ENCODE measurements around the gene KIAA2012. TPM values are rescaled to one million over a fixed set of nuclear protein-coding genes. Genes with fewer than 3 reads are reported as not detected.
A peak's percentile ranks its signal among the peaks of the same experiment; 100 is the strongest.

The KIAA2012 gene
- total RNA-seq, 2 donors from 2014 or later: 0.11 TPM; not detected in 1

GRCh38 chr2:202164411-202164810 lies 91.4 kb downstream of the KIAA2012 start:
- ATAC-seq (no peak), DNase-seq (no peak)
- intact Hi-C loops (cut with DNase I, micrococcal nuclease): no loop called here

- intact Hi-C loops (cut with DNase I, micrococcal nuclease): no loop called here
- peak; percentile 53 for ATAC-seq
Measured at GRCh38 chr2:202165208-202165607, 92.2 kb downstream of the KIAA2012 start.

GRCh38 chr2:202165945-202166344 lies 92.9 kb downstream of the KIAA2012 start:
- DNase-seq: no peak
- ATAC-seq: no peak

More at GRCh38 chr2:202165208-202165607, 92.2 kb downstream of the KIAA2012 start:
- DNase-seq: no peak

GRCh38 chr2:202169131-202169530 lies 96.1 kb downstream of the KIAA2012 start:
- intact Hi-C loops (cut with DNase I, micrococcal nuclease): no loop called here
- ATAC-seq: no peak

More at GRCh38 chr2:202165945-202166344, 92.9 kb downstream of the KIAA2012 start:
- intact Hi-C loops (cut with DNase I, micrococcal nuclease): no loop called here

GRCh38 chr2:202169832-202170424 lies 96.9 kb downstream of the KIAA2012 start:
- no peak for ATAC-seq
- intact Hi-C loops (cut with DNase I, micrococcal nuclease): loop anchor here in 1 of 2 donors (10.0 kb wide), 1 partner anchor 315 kb away; no protein-coding TSS in a partner anchor
- no peak for DNase-seq

More at GRCh38 chr2:202169131-202169530, 96.1 kb downstream of the KIAA2012 start:
- DNase-seq: no peak

GRCh38 chr2:202171241-202171825 lies 98.3 kb downstream of the KIAA2012 start:
- ATAC-seq (no peak), DNase-seq (peak in 1 of 2 donors; percentile 12)
- intact Hi-C loops (cut with DNase I, micrococcal nuclease): loop anchor here in 1 of 2 donors (10.0 kb wide), 1 partner anchor 317 kb away; no protein-coding TSS in a partner anchor

- intact Hi-C loops (cut with DNase I, micrococcal nuclease): loop anchor here in 1 of 2 donors (10.0 kb wide), 1 partner anchor 318 kb away; no protein-coding TSS in a partner anchor
- DNase-seq: no peak
- no peak for ATAC-seq
Measured at GRCh38 chr2:202172439-202173211, 99.6 kb downstream of the KIAA2012 start.

- peak; percentile 77 for ATAC-seq
- intact Hi-C loops (cut with DNase I, micrococcal nuclease): loop anchor here (5.0 to 10.0 kb wide), 4 partner anchors 146 to 386 kb away; partner anchors contain the start of gene FZD7 (in 1 of the 2)
Measured at GRCh38 chr2:202178346-202178958, 105.4 kb downstream of the KIAA2012 start.

GRCh38 chr2:202184557-202184956 lies 111.5 kb downstream of the KIAA2012 start:
- intact Hi-C loops (cut with DNase I, micrococcal nuclease): no loop called here
- ATAC-seq (no peak), DNase-seq (no peak)

More at GRCh38 chr2:202178346-202178958, 105.4 kb downstream of the KIAA2012 start:
- DNase-seq: peak in 1 of 2 donors; percentile 45

- DNase-seq (no peak), ATAC-seq (no peak)
- intact Hi-C loops (cut with DNase I, micrococcal nuclease): no loop called here
Measured at GRCh38 chr2:202185156-202185555, 112.1 kb downstream of the KIAA2012 start.

- no peak for DNase-seq
- no peak for ATAC-seq
- intact Hi-C loops (cut with DNase I, micrococcal nuclease): no loop called here
Measured at GRCh38 chr2:202186641-202187202, 113.7 kb downstream of the KIAA2012 start.

- intact Hi-C loops (cut with DNase I, micrococcal nuclease): no loop called here
- peak; percentile 88 for ATAC-seq
- no peak for DNase-seq
Measured at GRCh38 chr2:202187570-202187969, 114.5 kb downstream of the KIAA2012 start.

- DNase-seq (no peak), ATAC-seq (no peak)
- intact Hi-C loops (cut with DNase I, micrococcal nuclease): no loop called here
Measured at GRCh38 chr2:202193305-202193704, 120.2 kb downstream of the KIAA2012 start.

- no peak for DNase-seq
- intact Hi-C loops (cut with DNase I, micrococcal nuclease): no loop called here
- ATAC-seq: no peak
Measured at GRCh38 chr2:202193881-202194353, 120.9 kb downstream of the KIAA2012 start.

GRCh38 chr2:202194418-202194817 lies 121.4 kb downstream of the KIAA2012 start:
- ATAC-seq (no peak), DNase-seq (no peak)
- intact Hi-C loops (cut with DNase I, micrococcal nuclease): no loop called here

- DNase-seq: no peak
- intact Hi-C loops (cut with DNase I, micrococcal nuclease): no loop called here
- no peak for ATAC-seq
Measured at GRCh38 chr2:202196727-202197126, 123.7 kb downstream of the KIAA2012 start.

- no peak for DNase-seq
- ATAC-seq: no peak
- intact Hi-C loops (cut with DNase I, micrococcal nuclease): no loop called here
Measured at GRCh38 chr2:202201220-202202160, 128.4 kb downstream of the KIAA2012 start.

GRCh38 chr2:202203348-202203747 lies 130.3 kb downstream of the KIAA2012 start:
- intact Hi-C loops (cut with DNase I, micrococcal nuclease): no loop called here

More at GRCh38 chr2:202203348-202203747, 130.3 kb downstream of the KIAA2012 start:
- ATAC-seq: no peak
- no peak for DNase-seq

Data from left colon (tissue), 2 donors.